KMS-11 (cell line): ENCODE data around the gene NUP50.

Experiments used
- H2AFZ ChIP-seq: fragments of 200-600 bp; sonication (generic); 2 replicates; pipeline ENCODE4 v1.6.1; 2016; ENCODE audit warnings: antibody characterized with exemption, mixed run types, low read depth
- H3K27ac ChIP-seq: fragments of 200-600 bp; sonication (generic); 2 replicates; pipeline ENCODE4 v1.6.1; 2016; ENCODE audit warnings: mild to moderate bottlenecking, mixed run types
- H3K27me3 ChIP-seq: fragments of 200-600 bp; sonication (generic); 2 replicates; pipeline ENCODE4 v1.6.1; 2017; ENCODE audit warnings: mild to moderate bottlenecking, low read depth, mixed run types, moderate library complexity; ENCODE audit not compliant: insufficient read depth
- H3K36me3 ChIP-seq: fragments of 200-600 bp; sonication (generic); 2 replicates; pipeline ENCODE4 v1.6.1; 2017; ENCODE audit warnings: mild to moderate bottlenecking, mixed run types; ENCODE audit not compliant: insufficient read depth
- H3K4me1 ChIP-seq: fragments of 200-600 bp; sonication (generic); 2 replicates; pipeline ENCODE4 v1.6.1; 2016; ENCODE audit warnings: mild to moderate bottlenecking, low read depth, mixed run types; ENCODE audit not compliant: poor library complexity, severe bottlenecking
- H3K4me2 ChIP-seq: fragments of 200-600 bp; sonication (generic); 2 replicates; pipeline ENCODE4 v1.7.0; 2016; ENCODE audit warnings: mild to moderate bottlenecking, mixed run types
- H3K4me3 ChIP-seq: fragments of 200-600 bp; sonication (generic); IDR thresholded peaks from 2 replicates; pipeline ENCODE4 v1.6.1; 2017; ENCODE audit warnings: low read depth, low read length, mixed read lengths; ENCODE audit not compliant: insufficient read depth
- H3K79me2 ChIP-seq: fragments of 200-600 bp; sonication (generic); 2 replicates; pipeline ENCODE4 v1.6.1; 2016; ENCODE audit warnings: low read depth, mixed run types; ENCODE audit not compliant: insufficient read depth
- H3K9ac ChIP-seq: fragments of 200-600 bp; sonication (generic); 2 replicates; pipeline ENCODE4 v1.6.1; 2016; ENCODE audit warnings: mild to moderate bottlenecking, mixed run types
- H4K20me1 ChIP-seq: fragments of 200-600 bp; sonication (generic); 2 replicates; pipeline ENCODE4 v1.6.1; 2016; ENCODE audit warnings: mild to moderate bottlenecking, mixed run types; ENCODE audit not compliant: insufficient read depth
- CTCF ChIP-seq: fragments of 200-600 bp; sonication (generic); conservative IDR thresholded peaks from 2 replicates; pipeline ENCODE4 v1.6.1; 2017; ENCODE audit warnings: low read depth, mild to moderate bottlenecking, antibody characterized with exemption, low read length, moderate library complexity, mixed read lengths

NUP50 gene

DNA sequence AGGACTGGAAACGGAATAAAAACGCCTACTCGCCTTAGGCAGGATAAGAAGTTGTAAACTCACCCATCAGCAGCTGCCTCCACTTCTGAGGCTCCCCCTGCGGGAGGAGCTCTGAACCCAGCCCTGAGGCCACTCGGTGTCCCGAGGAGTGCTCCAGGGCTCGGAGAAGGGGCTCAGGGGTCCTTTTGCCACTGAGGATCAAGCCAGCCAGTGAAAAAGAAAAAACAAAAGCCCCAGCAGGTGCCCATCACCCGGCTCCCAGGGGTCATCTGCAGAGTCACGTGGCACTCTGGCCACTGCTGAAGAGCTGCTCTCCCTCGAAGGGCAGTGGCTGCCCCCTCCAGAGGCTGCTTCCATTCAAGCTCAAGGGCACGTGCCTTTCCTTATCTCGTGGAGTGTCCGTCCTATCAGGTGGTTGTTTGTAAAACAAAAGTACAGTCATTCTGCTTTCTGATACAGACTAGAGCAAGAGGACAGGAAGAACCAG is 29.0 kb downstream of the NUP50 start:
- Histone ChIP-seq H3K4me3 (no peak overlapping the region), H3K4me1 (no peaks in the 10 kb centered on the region)

GRCh38 chr22:45194686-45195085 is 31.0 kb downstream of the NUP50 start:
- H3K4me3 ChIP-seq = no peak overlapping the region
- H3K9ac ChIP-seq = no peak overlapping the region
- H3K27me3 ChIP-seq = no peaks in the 10 kb centered on the region
- no peaks in the 10 kb centered on the region for H4K20me1 ChIP-seq
- no peaks in the 10 kb centered on the region for H3K4me1 ChIP-seq
- no peak overlapping the region for H2AFZ ChIP-seq
- no peak overlapping the region for H3K27ac ChIP-seq
- no peak for TF ChIP-seq CTCF
- H3K36me3 ChIP-seq = no peaks in the 10 kb centered on the region
- no peaks in the 10 kb centered on the region for H3K79me2 ChIP-seq
- no peak overlapping the region for H3K4me2 ChIP-seq

More for the DNA sequence above, 29.0 kb downstream of the NUP50 start:
- H3K9ac ChIP-seq = no peak overlapping the region
- H3K27ac ChIP-seq = no peak overlapping the region
- no peak for TF ChIP-seq CTCF
- H3K4me2 ChIP-seq = no peak overlapping the region
- H3K79me2 ChIP-seq = no peaks in the 10 kb centered on the region
- no peaks in the 10 kb centered on the region for H4K20me1 ChIP-seq
- H2AFZ ChIP-seq = no peak overlapping the region
- H3K36me3 ChIP-seq = no peaks in the 10 kb centered on the region
- no peaks in the 10 kb centered on the region for H3K27me3 ChIP-seq

GRCh38 chr22:45195616-45196015 is 31.9 kb downstream of the NUP50 start:
- H3K9ac ChIP-seq = no peak overlapping the region
- TF ChIP-seq CTCF = no peak
- H3K27ac ChIP-seq = no peak overlapping the region
- H3K27me3 ChIP-seq = no peaks in the 10 kb centered on the region
- H4K20me1 ChIP-seq = no peaks in the 10 kb centered on the region
- no peaks in the 10 kb centered on the region for H3K4me1 ChIP-seq
- H3K79me2 ChIP-seq = no peaks in the 10 kb centered on the region
- H3K36me3 ChIP-seq = no peaks in the 10 kb centered on the region
- H3K4me2 ChIP-seq = no peak overlapping the region
- no peak overlapping the region for H3K4me3 ChIP-seq
- H2AFZ ChIP-seq = no peak overlapping the region

GRCh38 chr22:45196308-45196707 is 32.6 kb downstream of the NUP50 start:
- H3K4me1 ChIP-seq = no peaks in the 10 kb centered on the region
- no peaks in the 10 kb centered on the region for H3K79me2 ChIP-seq
- H3K4me2 ChIP-seq = no peak overlapping the region
- no peak overlapping the region for H3K27ac ChIP-seq
- no peaks in the 10 kb centered on the region for H3K27me3 ChIP-seq
- no peak for TF ChIP-seq CTCF
- no peaks in the 10 kb centered on the region for H4K20me1 ChIP-seq
- no peak overlapping the region for H2AFZ ChIP-seq
- H3K4me3 ChIP-seq = no peak overlapping the region
- H3K36me3 ChIP-seq = no peaks in the 10 kb centered on the region
- H3K9ac ChIP-seq = no peak overlapping the region
